NCI-H2196 treated with DMSO at 0.1 percent for 48 hours (cell line): ENCODE results near the gene NAT9.

ENCODE experiments used
- DNase-seq: peaks from one replicate; lab custom pipeline; 2025; ENCODE audit not compliant: unreplicated experiment; lab: John Stamatoyannopoulos, UW

NAT9 gene

DNA sequence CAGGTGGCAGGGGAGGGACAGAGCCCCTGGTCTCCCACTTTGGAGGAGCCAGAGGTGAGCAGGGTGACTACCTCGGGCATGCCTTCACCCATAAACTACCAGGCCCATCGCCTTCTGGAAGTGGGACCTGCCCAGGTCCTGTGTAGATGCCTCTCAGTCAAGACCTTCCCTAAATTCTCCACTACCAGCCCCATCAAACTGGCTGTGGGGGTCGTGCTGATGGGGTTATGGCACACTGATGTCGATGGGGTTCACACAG, 44.9 kb downstream of the NAT9 start:
- no peak for DNase-seq

DNA sequence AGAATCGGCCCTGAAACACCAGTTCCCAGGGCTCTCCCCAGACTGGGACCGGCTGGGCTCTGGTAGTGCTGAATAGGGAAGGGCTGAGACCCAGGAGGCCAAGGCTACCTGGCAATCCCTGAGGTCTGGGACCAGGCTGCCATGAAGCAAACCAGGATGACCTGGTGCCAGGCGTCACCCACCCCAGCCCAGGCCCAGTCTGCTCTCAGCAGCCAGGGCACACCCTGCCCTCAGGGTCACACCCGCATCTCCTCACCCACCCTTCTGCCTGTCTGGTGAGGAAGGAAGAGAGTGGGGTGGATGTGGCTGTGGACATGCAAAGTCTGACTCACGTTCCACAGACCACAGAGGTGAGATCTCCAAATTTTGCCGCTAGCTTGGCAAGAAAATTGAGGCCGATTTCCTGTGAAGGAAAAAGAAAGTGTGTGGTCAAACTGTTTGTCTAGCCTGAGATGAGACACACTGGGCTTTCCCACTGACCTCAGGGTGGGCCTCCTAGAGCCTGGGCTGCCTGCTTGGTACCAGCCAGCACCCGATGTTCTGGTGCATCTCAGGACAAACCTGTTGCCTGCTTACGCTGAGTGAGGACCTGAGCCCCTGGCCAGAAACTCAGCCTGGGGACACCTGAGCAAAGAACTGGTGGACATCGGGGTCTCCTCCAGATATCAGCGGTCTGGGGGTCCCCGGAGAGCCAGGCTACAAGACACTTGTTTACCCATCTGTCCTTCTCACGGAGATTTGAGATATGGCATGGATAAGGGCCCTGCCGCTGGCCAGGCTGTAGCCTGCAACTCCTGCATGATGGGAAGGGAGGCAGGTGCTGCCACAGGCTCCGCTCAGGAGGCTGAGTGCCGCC, 45.4 kb downstream of the NAT9 start:
- no peak for DNase-seq

DNA sequence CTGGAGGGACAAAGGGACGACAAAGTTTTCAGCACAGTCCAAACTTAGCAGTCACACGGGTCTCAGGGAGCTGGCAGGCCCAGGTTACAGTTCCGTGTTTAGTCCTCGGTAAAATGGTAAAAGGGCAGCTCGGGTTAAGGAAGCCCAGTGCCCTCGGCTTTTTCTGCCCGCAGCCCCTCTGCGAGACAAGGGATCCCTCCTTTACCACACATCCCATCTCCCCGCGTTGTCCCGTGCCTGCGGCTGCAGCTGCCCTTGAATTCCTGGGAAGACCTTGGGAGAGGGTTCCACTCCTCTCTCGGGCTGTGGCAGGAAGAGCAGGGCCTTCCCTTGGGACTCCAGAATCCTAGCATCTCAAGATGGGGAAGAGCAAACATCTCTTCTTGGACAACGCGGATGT, 46.3 kb downstream of the NAT9 start:
- no peak for DNase-seq

DNA sequence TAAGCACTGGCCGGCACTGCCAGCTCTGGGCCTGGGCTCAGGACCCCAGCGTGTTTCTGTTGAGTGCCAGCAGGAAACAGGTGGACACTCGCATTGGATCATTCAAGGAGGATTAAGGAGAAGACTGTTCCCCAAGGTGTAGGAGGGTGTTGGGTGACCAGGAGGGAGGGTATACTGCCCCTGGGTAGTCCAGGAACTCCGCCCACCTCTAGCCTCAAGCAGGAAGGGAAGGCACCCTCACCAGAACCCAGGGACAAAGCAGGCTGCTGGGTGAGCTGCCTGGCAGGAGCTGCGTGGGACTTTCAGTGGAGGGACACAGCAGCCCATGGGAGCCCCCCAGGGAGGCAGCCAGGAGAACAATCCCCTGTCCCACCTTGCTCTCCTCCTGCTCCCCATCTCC, 46.8 kb downstream of the NAT9 start:
- DNase-seq: no peak

DNA sequence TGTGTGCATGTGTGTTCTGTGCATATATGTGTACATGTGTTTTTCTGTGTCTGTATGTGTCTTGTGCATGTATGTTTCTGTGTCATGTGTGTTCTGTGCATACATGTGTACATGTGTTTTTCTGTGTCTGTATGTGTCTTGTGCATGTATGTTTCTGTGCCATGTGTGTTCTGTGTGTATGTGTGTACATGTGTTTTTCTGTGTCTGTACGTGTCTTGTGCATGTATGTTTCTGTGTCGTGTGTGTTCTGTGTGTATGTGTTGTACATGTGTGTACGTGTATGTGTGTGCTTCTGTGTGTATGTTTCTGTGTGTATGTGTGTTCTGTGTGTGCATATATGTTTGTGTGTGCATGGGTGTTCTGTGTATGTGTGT, 47.5 kb downstream of the NAT9 start:
- DNase-seq: no peak

DNA sequence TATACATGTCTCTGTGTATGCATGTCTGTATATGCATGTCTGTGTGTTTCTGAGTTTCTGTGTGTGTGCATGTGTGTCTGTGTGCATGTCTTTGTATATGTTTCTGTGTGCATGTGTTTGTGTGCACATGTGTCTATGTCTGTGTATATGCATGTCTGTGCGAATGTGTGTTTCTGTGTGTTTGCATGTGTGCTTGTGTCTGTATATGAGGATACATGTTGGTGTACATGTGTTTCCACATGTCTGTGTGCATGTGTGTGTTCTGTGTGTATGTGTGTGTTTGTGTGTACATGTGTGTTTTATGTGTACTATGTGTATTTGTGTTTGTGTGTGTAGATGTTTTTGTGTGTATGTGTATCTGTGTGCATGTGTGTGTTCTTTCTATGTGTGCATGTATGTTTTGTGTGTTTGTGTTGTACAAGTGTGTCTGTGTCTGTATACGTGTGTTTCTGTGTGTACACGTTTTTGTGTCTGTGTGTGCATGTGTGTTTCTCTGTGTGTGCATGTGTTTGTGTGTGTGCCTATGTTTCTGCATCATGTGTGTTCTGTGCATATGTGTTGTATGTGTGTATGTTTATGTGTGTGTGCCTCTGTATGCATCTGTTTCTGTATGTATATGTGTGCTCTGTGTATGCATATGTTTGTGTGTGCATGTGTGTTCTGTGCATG, 48.0 kb downstream of the NAT9 start:
- DNase-seq: no peak

DNA sequence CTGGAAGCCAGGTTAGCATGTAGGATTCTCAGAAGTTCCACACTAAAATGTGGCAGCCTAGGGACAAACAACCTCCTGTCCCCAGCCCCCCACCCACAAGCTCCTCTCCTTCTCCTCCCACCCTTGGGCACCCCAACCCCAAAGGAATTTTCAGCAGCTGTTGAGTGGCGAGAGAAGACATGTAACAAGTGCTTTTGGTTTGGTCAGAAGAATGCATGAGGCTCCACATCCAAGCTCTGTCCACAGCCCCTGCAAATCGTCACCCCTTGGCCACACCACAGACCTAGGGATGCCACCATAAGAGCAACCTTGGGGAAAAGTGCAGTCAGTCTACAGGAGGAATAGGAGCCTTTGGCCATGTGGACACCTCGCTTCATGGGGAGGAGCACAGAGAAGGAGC, 51.0 kb downstream of the NAT9 start:
- DNase-seq: no peak

DNA sequence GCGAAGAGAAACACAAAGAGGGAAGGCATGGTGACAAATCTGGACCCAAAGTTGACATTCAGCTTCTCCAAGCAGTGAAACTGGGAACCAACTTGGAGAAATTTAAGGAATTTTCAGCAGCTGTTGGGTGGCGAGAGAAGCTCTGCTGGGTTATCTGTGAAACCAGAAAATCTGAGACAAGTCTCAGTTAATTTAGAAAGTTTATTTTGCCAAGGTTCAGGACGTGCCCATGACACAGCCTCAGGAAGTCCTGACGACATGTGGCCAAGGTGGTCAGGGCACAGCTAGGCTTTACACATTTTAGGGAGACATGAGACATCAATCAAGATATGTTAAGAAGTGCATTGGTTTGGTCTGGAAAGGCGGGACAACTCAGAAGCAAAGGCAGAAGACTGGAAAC, 52.3 kb downstream of the NAT9 start:
- DNase-seq: no peak

DNA sequence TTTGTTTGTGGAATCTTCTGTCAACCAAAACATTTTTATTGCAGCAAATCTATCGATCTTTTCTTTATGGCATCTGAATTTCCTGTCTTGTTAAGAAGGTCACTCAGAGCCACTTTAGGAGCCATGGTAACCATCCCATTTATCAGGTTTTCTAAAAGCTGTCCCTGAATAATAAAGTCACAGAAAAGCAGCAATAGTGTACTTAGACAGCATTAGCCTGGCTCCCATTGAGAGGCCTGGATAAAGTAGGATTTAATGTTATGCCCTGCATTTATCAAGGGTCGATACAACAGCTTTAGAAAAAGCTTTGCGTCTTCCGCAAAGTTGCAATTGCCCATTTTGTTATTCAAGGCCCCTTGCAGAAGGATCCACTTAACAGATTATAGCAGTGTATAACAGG, 53.4 kb downstream of the NAT9 start:
- no peak for DNase-seq
